Fibroblast of the aortic adventitia (primary cell): ENCODE data around the gene CLCNKB. TPM values are rescaled to one million over a fixed set of nuclear protein-coding genes. Genes with fewer than 3 reads are reported as not detected.
A peak's percentile ranks its signal among the peaks of the same experiment; 100 is the strongest.

Source experiments
- DNase-seq: peaks from one replicate; pipeline ENCODE4 v3.0.0-alpha.2; 2010; ENCODE audit warnings: low read depth
- H3K4me3 ChIP-seq: 2 replicates; pipeline ENCODE4 v1.5.1; 2011; ENCODE audit warnings: low read depth, mild to moderate bottlenecking, control low read depth, low read length, moderate library complexity
- CTCF ChIP-seq: IDR thresholded peaks from 2 replicates; pipeline ENCODE4 v1.5.1; 2011; ENCODE audit warnings: mild to moderate bottlenecking, low read length, control low read depth, inconsistent platforms; ENCODE audit not compliant: insufficient read depth
- total RNA-seq: library from RNA; depleted of rRNA; stranded (reverse); fragments of >200 nt; gene quantifications from 2 replicates; pipeline ENCODE4 v1.2.3, GENCODE V29; 2012; ENCODE audit warnings: low replicate concordance

CLCNKB gene
- total RNA-seq, 1 donor, result not detected

- H3K4me3 ChIP-seq, result no peak overlapping the region
- no peak for DNase-seq
- no peak for TF ChIP-seq CTCF
Measured at GRCh38 chr1:16005597-16005996, 38.0 kb upstream of the CLCNKB start.

- TF ChIP-seq CTCF, result no peak
- DNase-seq, result no peak
- H3K4me3 ChIP-seq, result no peak overlapping the region
Measured at GRCh38 chr1:16006010-16006409, 37.6 kb upstream of the CLCNKB start.

- TF ChIP-seq CTCF, result peak; percentile 7
- peak; percentile 39 for DNase-seq
- H3K4me3 ChIP-seq, result no peak overlapping the region
Measured at GRCh38 chr1:16006552-16007485, 36.8 kb upstream of the CLCNKB start.

GRCh38 chr1:16007671-16008341, 35.8 kb upstream of the CLCNKB start:
- DNase-seq, result no peak
- no peak for TF ChIP-seq CTCF
- no peak overlapping the region for H3K4me3 ChIP-seq

GRCh38 chr1:16009030-16009460, 34.5 kb upstream of the CLCNKB start:
- peak; percentile 95 for TF ChIP-seq CTCF
- peak; percentile 79 for DNase-seq
- H3K4me3 ChIP-seq, result no peak overlapping the region

GRCh38 chr1:16009678-16010077, 33.9 kb upstream of the CLCNKB start:
- H3K4me3 ChIP-seq, result no peak overlapping the region
- no peak for TF ChIP-seq CTCF
- DNase-seq, result no peak
